ENCODE measurements around the gene PLPP7. TPM values are rescaled to one million over a fixed set of nuclear protein-coding genes. Genes with fewer than 3 reads are reported as not detected.

Gene PLPP7
- total and polyA plus RNA-seq, 11 donors: 56.1 to 293 (median 109) TPM

- 70 to 86% (median 83%) methylated on average over 16 to 31 of the region's 31 CpGs for WGBS, 4 donors
- H3K4me1 ChIP-seq: peaks cover 0 to 35% (median 11%) of the 10 kb centered on the region in 12 donors
- intact Hi-C loops (cut with DNase I): no loop called here
- no peaks in the 10 kb centered on the region for H3K27me3 ChIP-seq
- H3K36me3 ChIP-seq: peaks cover 0 to 21% (median 0%) of the 10 kb centered on the region in 9 donors
- ATAC-seq (peak in 3 of 4 donors; percentile 2 to 5 (median 2)), DNase-seq (no peak)
- H3K9me3 ChIP-seq: no peaks in the 10 kb centered on the region
- peak overlapping the region in 4 of 12 donors; percentile 29 to 86 (median 38) for H3K27ac ChIP-seq
- no peak for TF ChIP-seq POLR2A (IDR thresholded peaks at IDR 0.05)
- no peak overlapping the region for H3K4me3 ChIP-seq
These were observed 18.5 kb downstream of the PLPP7 start for GRCh38 chr9:131307974-131308373.

GRCh38 chr9:131308452-131308851 is 18.9 kb downstream of the PLPP7 start:
- no peak overlapping the region for H3K4me3 ChIP-seq
- TF ChIP-seq POLR2A (IDR thresholded peaks at IDR 0.05): no peak
- TF ChIP-seq, protein P1, sequence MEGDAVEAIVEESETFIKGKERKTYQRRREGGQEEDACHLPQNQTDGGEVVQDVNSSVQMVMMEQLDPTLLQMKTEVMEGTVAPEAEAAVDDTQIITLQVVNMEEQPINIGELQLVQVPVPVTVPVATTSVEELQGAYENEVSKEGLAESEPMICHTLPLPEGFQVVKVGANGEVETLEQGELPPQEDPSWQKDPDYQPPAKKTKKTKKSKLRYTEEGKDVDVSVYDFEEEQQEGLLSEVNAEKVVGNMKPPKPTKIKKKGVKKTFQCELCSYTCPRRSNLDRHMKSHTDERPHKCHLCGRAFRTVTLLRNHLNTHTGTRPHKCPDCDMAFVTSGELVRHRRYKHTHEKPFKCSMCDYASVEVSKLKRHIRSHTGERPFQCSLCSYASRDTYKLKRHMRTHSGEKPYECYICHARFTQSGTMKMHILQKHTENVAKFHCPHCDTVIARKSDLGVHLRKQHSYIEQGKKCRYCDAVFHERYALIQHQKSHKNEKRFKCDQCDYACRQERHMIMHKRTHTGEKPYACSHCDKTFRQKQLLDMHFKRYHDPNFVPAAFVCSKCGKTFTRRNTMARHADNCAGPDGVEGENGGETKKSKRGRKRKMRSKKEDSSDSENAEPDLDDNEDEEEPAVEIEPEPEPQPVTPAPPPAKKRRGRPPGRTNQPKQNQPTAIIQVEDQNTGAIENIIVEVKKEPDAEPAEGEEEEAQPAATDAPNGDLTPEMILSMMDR (IDR thresholded peaks at IDR 0.05): no peak
- no peaks in the 10 kb centered on the region for H3K27me3 ChIP-seq
- WGBS, 4 donors: 69 to 87% (median 80%) methylated on average over 11 of the region's 11 CpGs
- peaks cover 0 to 21% (median 0%) of the 10 kb centered on the region in 9 donors for H3K36me3 ChIP-seq
- DNase-seq: no peak
- H3K9me3 ChIP-seq: no peaks in the 10 kb centered on the region
- H3K27ac ChIP-seq: peak overlapping the region in 4 of 12 donors; percentile 29 to 86 (median 38)
- peaks cover 0 to 35% (median 12%) of the 10 kb centered on the region in 12 donors for H3K4me1 ChIP-seq
- intact Hi-C loops (cut with DNase I): no loop called here
- ATAC-seq: no peak

GRCh38 chr9:131308906-131309529 is 19.5 kb downstream of the PLPP7 start:
- WGBS, 4 donors: 74 to 78% (median 76%) methylated on average over 16 to 17 of the region's 17 CpGs
- H3K27me3 ChIP-seq: no peaks in the 10 kb centered on the region
- H3K4me3 ChIP-seq: no peak overlapping the region
- H3K9me3 ChIP-seq: no peaks in the 10 kb centered on the region
- DNase-seq (no peak), ATAC-seq (peak in 1 of 4 donors; percentile 2)
- peaks cover 0 to 30% (median 12%) of the 10 kb centered on the region in 12 donors for H3K4me1 ChIP-seq
- peaks cover 0 to 16% (median 0%) of the 10 kb centered on the region in 9 donors for H3K36me3 ChIP-seq
- no peak for TF ChIP-seq POLR2A (IDR thresholded peaks at IDR 0.05)
- TF ChIP-seq, protein P1 (IDR thresholded peaks at IDR 0.05): no peak
- intact Hi-C loops (cut with DNase I): no loop called here
- H3K27ac ChIP-seq: peak overlapping the region in 3 of 12 donors; percentile 33 to 86 (median 44)

DNA sequence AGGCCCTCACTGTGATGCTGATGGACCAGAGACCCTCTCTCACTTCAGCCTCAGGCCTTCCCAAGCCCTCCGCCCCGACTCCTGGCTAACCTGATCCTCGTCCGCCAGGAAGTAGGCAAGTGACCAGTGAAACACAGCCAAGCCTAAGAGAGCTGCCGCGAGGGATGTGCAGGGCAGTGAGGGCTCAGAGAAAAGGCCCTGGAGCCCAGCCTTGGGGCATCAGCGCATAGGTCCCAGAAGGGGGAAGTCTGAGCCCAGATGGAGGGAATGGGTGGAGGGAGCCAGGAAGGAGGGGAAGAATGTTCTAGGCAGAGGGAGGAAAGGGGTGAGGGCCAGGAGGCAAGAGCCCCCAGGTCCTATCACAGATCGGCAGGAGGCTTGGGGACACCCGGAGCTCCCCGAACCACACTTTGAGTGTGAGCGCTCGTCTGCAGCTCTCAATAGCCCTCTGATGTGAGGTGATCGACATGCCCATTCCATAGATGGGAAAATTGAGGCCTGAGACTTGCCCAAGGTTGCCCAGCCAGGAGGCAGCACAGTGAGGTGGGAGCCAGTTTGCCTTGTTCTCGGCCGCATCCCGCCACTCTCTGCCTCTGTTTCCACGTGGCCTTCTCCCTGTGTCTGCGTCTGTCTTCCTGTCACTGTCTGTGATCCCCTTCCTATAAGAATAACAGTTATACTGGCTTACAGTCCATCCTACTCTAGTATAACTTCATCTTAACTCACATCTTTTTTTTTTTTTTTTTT is 20.2 kb downstream of the PLPP7 start:
- TF ChIP-seq, protein P1 (IDR thresholded peaks at IDR 0.05): no peak
- TF ChIP-seq POLR2A (IDR thresholded peaks at IDR 0.05): no peak
- no peak overlapping the region for H3K4me3 ChIP-seq
- peak overlapping the region in 3 of 12 donors; percentile 33 to 86 (median 49) for H3K27ac ChIP-seq
- DNase-seq (no peak), ATAC-seq (no peak)
- H3K9me3 ChIP-seq: no peaks in the 10 kb centered on the region
- H3K36me3 ChIP-seq: peaks cover 0 to 16% (median 0%) of the 10 kb centered on the region in 9 donors
- no peaks in the 10 kb centered on the region for H3K27me3 ChIP-seq
- WGBS, 4 donors: 82 to 85% (median 84%) methylated on average over 18 of the region's 18 CpGs
- peaks cover 0 to 29% (median 12%) of the 10 kb centered on the region in 12 donors for H3K4me1 ChIP-seq
- intact Hi-C loops (cut with DNase I): loop anchor here in 1 of 10 donors (5.0 kb wide), 1 partner anchor 32 kb away; the partner anchor contains the start of gene FAM78A

Measured in heart left ventricle (tissue), 16 donors.